SHP77 treated with DMSO at 0.1 percent for 48 hours (cell line): ENCODE results near the gene POMGNT2.

Source experiments
- DNase-seq: peaks from one replicate; lab custom pipeline; 2025; lab: John Stamatoyannopoulos, UW

The POMGNT2 gene

GRCh38 chr3:43102773-43103480, 3.0 kb downstream of the POMGNT2 start:
- no peak for DNase-seq

- no peak for DNase-seq
These were observed 7.1 kb downstream of the POMGNT2 start for GRCh38 chr3:43098761-43099160.

- DNase-seq = no peak
These were observed 8.3 kb downstream of the POMGNT2 start for GRCh38 chr3:43097400-43098080.

- no peak for DNase-seq
These were observed 9.1 kb downstream of the POMGNT2 start for GRCh38 chr3:43096761-43097160.

GRCh38 chr3:43095370-43095769, 10.5 kb downstream of the POMGNT2 start:
- DNase-seq = no peak

GRCh38 chr3:43094851-43095250, 11.0 kb downstream of the POMGNT2 start:
- DNase-seq = no peak

- no peak for DNase-seq
These were observed 11.5 kb downstream of the POMGNT2 start for GRCh38 chr3:43094381-43094780.

GRCh38 chr3:43093974-43094373, 11.9 kb downstream of the POMGNT2 start:
- no peak for DNase-seq

GRCh38 chr3:43093006-43093405, 12.9 kb downstream of the POMGNT2 start:
- DNase-seq = no peak

- no peak for DNase-seq
These were observed 14.4 kb downstream of the POMGNT2 start for GRCh38 chr3:43091481-43091880.

GRCh38 chr3:43090238-43090637, 15.6 kb downstream of the POMGNT2 start:
- DNase-seq = no peak

- no peak for DNase-seq
These were observed 16.8 kb downstream of the POMGNT2 start for GRCh38 chr3:43089081-43089480.

GRCh38 chr3:43087249-43087776, 18.6 kb downstream of the POMGNT2 start:
- DNase-seq = no peak

- no peak for DNase-seq
These were observed 19.3 kb downstream of the POMGNT2 start for GRCh38 chr3:43086460-43087165.

GRCh38 chr3:43082457-43082856, 23.4 kb downstream of the POMGNT2 start:
- no peak for DNase-seq

GRCh38 chr3:43081796-43082195, 24.1 kb downstream of the POMGNT2 start:
- no peak for DNase-seq

- no peak for DNase-seq
These were observed 24.9 kb downstream of the POMGNT2 start for GRCh38 chr3:43080726-43081568.

GRCh38 chr3:43079536-43080332, 26.1 kb downstream of the POMGNT2 start:
- no peak for DNase-seq

- DNase-seq = no peak
These were observed 28.2 kb downstream of the POMGNT2 start for GRCh38 chr3:43077707-43078106.

GRCh38 chr3:43077261-43077660, 28.6 kb downstream of the POMGNT2 start:
- no peak for DNase-seq

- DNase-seq = no peak
These were observed 29.0 kb downstream of the POMGNT2 start for GRCh38 chr3:43076857-43077256.
